Neuron (in vitro differentiated cells): Measurements from ENCODE around the gene MTLN.
"Not testable (repeated sequence)": the region's sequence is repeated elsewhere in the genome, so short reads cannot be mapped to it uniquely, and the experiment has no call there.

Source experiments
- H2AFZ ChIP-seq: one replicate; pipeline ENCODE4 v1.6.1; 2013; ENCODE audit warnings: low read depth, mild to moderate bottlenecking, inconsistent platforms, low read length, moderate library complexity
- H3K27me3 ChIP-seq: one replicate; pipeline ENCODE4 v1.6.1; 2013; ENCODE audit warnings: low read length; ENCODE audit not compliant: insufficient read depth
- H3K36me3 ChIP-seq: one replicate; pipeline ENCODE4 v1.6.1; 2013; ENCODE audit warnings: low read length; ENCODE audit not compliant: insufficient read depth
- H3K4me1 ChIP-seq: one replicate; pipeline ENCODE4 v1.6.1; 2013; ENCODE audit warnings: low read length; ENCODE audit not compliant: insufficient read depth
- H3K4me3 ChIP-seq: 2 replicates; pipeline ENCODE4 v1.5.1; 2013; ENCODE audit warnings: mild to moderate bottlenecking, low read length, moderate library complexity
- H3K9me3 ChIP-seq: one replicate; pipeline ENCODE4 v1.6.1; 2013; ENCODE audit warnings: low read length

Gene MTLN, protein sequence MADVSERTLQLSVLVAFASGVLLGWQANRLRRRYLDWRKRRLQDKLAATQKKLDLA

DNA sequence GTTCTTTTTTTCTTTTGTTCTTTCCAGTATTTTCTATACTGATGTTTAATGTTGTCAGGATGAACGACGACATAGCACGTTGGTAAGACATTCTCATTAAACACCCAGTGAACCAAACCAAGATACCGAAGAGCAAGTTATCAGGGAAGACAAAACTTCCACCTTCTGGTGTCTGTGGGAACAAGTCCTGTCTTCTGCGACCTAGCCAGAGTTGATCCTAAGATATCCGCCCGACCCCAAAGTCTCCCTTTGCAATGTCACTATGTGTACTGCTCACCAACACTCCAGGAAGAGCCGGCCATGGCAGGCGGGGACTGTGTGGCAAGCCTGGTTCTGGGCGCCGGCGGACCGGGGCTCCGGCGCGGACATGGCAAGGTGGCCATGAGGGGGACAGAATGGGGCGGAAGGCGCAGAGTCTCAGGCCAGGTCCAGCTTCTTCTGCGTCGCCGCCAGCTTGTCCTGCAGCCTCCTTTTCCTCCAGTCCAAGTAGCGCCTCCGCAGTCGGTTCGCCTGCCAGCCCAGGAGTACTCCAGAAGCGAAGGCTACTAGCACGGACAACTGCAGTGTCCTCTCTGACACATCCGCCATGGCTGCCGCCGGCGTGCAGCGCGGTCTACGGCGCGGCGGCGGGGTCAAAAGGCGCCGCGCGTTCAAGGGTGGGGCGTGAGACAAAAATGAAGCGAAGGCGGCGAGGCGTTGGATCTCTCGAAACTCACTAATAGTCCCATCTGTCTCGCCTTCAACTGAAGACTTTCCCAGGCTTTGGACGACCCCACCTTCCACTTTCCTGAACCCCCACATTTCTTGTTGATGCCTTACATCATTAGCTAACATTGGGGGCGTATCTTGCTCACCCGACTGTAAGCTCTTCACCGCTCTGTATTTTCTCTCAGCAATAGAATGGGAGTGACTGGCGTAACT lies at the start of gene MTLN:
Gene MTLN (minus strand): TSS at position 610 of the 921 bp plus-strand sequence. CDS start 22 bp downstream, at position 588.
- Histone ChIP-seq H3K9me3 (no peaks in the 10 kb centered on the region), H3K4me1 (no peaks in the 10 kb centered on the region)

DNA sequence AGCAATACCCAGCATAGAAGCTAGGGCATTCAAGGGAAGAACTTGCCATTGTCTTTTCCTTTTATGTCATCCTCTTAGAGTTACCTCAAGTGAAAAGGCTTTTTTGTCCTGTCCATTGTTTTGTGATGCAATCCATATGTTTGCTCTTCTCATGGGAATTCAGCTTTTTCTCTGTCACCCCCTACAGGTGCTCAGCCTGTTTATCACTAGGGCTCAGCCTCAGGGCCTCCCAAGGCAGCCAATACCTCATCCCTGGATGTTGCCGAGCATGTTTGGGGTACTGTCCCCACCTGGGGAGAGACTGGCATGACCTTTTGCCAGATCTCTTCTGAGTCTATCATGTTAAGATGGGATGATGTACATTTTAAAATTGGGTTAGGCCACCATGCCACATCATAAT lies 49.6 kb upstream of the MTLN start:
- H3K4me3 ChIP-seq, H2AFZ ChIP-seq, H3K27me3 ChIP-seq, H3K36me3 ChIP-seq, H3K4me1 ChIP-seq, H3K9me3 ChIP-seq: not testable (repeated sequence)

More for the DNA sequence above, at the start of gene MTLN:
- Histone ChIP-seq H3K36me3 (no peaks in the 10 kb centered on the region), H3K4me3 (no peak within 1 kb of the TSS), H3K27me3 (peaks cover 14% of the 10 kb centered on the region), H2AFZ (no peak within 1 kb of the TSS)

DNA sequence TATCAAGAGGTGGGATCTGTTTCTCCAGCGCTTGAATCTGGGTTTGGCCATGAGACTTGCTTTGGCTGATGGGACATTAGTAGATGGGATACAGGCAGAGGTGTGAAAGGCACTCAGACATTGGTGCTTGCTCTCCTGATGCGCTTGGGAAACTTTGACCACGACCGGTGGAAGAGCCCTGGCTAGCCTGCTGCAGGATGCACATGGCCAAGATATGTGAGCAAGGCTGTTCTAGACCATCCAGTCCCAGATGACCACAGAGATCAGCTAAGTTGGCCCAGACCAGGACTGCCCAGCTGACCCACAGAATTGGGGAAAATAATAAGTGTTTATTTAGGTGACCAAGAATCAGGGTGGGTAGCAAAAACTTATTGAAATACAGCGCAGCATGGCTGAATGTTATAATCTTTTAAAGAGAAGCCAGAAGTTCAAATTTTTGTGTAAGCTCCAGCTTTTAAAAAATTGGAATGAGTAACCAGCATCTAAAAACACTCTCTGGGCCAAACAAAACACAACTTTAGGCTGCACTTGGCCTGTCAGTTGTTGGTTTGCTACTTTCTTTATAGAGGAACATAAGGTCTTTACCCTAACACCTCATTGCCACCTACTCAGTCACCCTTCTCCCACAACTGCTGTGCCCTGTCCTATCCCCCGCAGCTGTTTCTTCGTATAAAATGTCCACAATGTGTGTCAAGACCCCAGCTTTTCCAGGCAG lies 35.9 kb upstream of the MTLN start:
- not testable (repeated sequence) for H2AFZ ChIP-seq, H3K4me1 ChIP-seq, H3K4me3 ChIP-seq, H3K27me3 ChIP-seq, H3K36me3 ChIP-seq, H3K9me3 ChIP-seq

DNA sequence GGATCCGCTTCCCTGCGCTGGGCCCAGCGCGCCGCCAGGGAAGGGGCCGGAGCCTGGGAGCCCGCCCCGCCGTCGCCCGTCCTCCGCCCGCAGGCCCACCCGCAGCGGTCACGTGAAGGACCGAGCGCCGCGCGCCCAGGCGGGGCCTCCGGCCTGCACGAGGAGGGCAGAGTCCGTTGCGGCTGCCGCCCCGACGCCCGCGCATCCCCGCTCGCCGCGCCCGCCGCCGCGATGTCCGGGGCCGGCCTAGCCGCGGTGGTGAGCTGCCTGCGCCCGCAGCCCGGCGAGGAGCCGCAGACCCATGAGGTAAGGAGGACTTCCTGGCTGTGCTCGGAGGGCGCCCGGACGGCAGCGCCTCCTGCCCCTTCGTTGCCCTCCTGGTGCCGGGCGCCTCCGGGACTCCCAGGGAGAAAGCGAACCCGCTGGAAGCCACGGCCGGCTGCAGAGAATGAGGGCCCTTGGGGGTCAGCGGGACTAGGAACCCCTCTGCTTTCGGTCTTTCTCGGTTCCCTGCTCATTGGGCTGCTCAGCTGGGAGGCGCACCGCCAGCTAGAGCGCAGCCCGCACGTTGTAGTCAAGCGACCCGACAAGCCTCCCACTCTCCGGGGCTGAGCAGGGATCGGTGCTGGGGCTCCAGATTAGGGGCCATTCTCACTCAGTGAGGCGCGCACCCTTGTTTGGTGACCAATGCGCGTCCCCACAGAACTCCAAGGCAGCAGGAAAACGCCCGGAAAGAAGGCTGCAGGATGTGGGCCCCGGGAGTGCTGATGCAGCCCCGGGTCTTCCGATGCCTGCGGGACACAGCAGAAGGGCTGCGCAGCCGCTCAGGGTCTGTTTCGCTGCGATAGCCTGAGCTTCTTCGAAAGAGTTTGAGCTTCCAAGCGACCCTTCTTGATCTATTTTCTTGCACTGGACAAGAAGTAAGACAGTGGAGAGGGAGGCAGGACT lies 33.4 kb upstream of the MTLN start:
- not testable (repeated sequence) for H3K4me3 ChIP-seq, H3K9me3 ChIP-seq, H3K4me1 ChIP-seq, H3K27me3 ChIP-seq, H2AFZ ChIP-seq, H3K36me3 ChIP-seq

DNA sequence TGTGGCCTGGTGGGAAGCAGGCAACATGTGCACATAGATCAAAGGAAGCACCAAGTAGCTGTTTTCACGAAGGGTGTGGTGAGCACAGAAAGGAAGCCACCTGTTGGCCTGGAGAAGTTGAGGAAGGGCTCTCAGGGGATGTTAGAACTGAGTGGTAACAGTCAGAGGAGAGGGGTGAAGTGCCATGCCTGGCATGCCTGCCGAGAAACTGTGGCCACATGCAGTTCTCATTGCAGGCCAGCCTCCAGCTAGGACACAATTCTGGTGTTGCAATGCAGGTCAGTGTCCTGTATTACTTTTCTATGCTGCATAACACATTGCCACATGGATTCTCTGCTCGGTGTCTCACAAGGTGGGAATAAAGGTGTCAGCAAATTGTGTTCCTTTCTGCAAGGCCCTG lies 30.9 kb upstream of the MTLN start:
- H3K9me3 ChIP-seq, H3K27me3 ChIP-seq, H3K36me3 ChIP-seq, H3K4me1 ChIP-seq, H3K4me3 ChIP-seq, H2AFZ ChIP-seq: not testable (repeated sequence)

DNA sequence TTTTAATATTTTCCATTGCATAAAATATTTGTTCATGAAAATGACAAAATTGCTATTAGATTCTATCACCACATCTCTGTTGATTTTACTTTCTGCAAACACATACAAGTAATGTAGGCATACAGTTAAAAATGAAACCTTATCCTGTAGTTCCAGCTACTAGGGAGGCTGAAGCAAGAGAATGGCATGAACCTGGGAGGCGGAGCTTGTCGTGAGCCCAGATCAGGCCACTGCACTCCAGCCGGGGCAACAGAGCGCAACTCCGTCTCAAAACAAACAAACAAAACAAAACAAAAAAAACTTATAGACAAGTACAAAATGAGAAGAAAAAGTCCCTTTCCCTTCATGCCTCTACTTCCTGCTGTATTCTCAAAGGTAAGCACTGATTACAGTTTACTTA lies 22.2 kb upstream of the MTLN start:
- not testable (repeated sequence) for H3K4me1 ChIP-seq, H3K9me3 ChIP-seq, H3K4me3 ChIP-seq, H3K27me3 ChIP-seq, H2AFZ ChIP-seq, H3K36me3 ChIP-seq

DNA sequence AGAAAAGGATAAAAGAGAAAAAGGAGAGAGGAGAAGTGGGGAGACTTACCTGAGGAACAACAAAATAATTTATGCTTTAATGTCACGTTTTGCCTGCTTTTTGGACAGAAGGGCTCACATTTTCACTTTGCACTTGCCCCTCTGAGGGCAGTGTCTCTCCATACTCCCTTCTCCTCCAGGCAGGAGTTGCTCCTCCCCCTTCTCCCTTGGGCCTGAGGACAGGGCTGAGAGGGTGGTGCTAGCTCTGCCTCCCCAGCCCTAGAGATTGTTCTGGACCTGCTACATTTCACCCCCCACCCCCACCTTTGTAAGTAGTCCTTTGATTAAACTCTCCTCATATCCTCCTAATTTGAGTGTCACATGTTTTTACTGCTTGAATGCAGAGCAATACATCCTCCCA lies 17.5 kb upstream of the MTLN start:
- H3K4me1 ChIP-seq, H3K27me3 ChIP-seq, H2AFZ ChIP-seq, H3K9me3 ChIP-seq, H3K36me3 ChIP-seq, H3K4me3 ChIP-seq: not testable (repeated sequence)

- not testable (repeated sequence) for H3K27me3 ChIP-seq, H3K9me3 ChIP-seq, H3K36me3 ChIP-seq, H3K4me1 ChIP-seq, H3K4me3 ChIP-seq, H2AFZ ChIP-seq
Measured at GRCh38 chr2:110222626-110223025, 10.3 kb upstream of the MTLN start.

DNA sequence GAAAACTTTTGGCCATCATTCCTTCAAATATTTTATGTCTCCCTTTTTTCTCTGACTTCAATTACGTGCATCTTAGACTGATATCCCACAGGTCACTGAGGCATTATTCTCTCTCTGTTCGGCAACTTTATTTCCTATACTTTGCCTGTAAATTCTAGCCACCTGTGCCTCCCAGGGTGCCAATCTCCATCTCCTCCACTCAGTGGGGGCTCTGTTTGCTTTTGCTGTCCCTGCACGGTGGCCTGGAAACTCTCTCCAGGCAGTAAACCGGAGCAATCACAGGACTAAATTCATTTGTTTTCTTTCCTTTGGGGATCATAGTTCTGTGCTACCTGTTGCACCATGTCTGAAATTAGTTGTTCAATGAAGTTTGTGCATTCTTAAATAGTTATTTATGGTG lies 9.6 kb upstream of the MTLN start:
- no peaks in the 10 kb centered on the region for H3K9me3 ChIP-seq
- no peaks in the 10 kb centered on the region for H3K36me3 ChIP-seq
- H3K27me3 ChIP-seq: peaks cover 6% of the 10 kb centered on the region
- H3K4me3 ChIP-seq: no peak overlapping the region
- no peaks in the 10 kb centered on the region for H3K4me1 ChIP-seq
- H2AFZ ChIP-seq: no peak overlapping the region

- Histone ChIP-seq H3K27me3 (peaks cover 10% of the 10 kb centered on the region), H3K9me3 (no peaks in the 10 kb centered on the region), H2AFZ (no peak overlapping the region), H3K4me1 (no peaks in the 10 kb centered on the region), H3K36me3 (no peaks in the 10 kb centered on the region), H3K4me3 (no peak overlapping the region)
Measured at GRCh38 chr2:110220190-110220564, 7.8 kb upstream of the MTLN start.

- Histone ChIP-seq H3K9me3 (no peaks in the 10 kb centered on the region), H3K4me3 (no peak overlapping the region), H2AFZ (no peak overlapping the region), H3K36me3 (no peaks in the 10 kb centered on the region), H3K27me3 (peaks cover 10% of the 10 kb centered on the region), H3K4me1 (no peaks in the 10 kb centered on the region)
Measured at GRCh38 chr2:110219496-110220189, 7.3 kb upstream of the MTLN start.

DNA sequence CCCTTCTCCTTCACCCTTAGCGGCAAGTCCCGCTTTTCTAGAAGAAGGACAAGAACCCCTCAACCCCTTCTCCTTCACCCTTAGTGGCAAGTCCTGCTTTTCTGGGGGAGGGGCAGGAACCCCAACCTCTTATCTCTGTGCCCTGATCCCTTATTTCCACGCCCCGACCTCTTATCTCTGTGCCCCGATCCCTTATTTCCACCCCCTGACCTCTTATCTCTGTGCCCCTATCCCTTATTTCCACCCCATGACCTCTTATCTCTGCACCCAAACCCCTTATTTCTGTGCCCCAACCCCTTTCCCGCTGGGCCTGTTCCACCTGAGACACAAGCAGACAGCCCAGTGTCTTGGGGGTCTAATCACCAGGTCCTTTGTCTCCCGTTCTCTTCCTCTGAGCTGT lies 6.5 kb upstream of the MTLN start:
- H3K4me1 ChIP-seq: not testable (repeated sequence)

More for the DNA sequence above, 6.5 kb upstream of the MTLN start:
- H2AFZ ChIP-seq, H3K36me3 ChIP-seq, H3K9me3 ChIP-seq, H3K4me3 ChIP-seq: not testable (repeated sequence)
- H3K27me3 ChIP-seq: peaks cover 10% of the 10 kb centered on the region
